HL-60 (cell line): Measurements from ENCODE around the gene RNF128.

Source experiments
- GABPA ChIP-seq: IDR thresholded peaks from 2 replicates; pipeline ENCODE4 v1.6.1; 2012; ENCODE audit warnings: low read depth
- POLR2AphosphoS5 ChIP-seq: IDR thresholded peaks from 2 replicates; pipeline ENCODE4 v1.6.1; 2012; ENCODE audit warnings: low read depth
- SPI1 ChIP-seq: IDR thresholded peaks from 2 replicates; pipeline ENCODE4 v1.6.1; 2012; ENCODE audit warnings: low read depth, mild to moderate bottlenecking, borderline replicate concordance
- TF ChIP-seq, protein P1 (sequence below): IDR thresholded peaks from one replicate; pipeline ENCODE4 v1.5.1; 2011; ENCODE audit warnings: low read length, control low read depth, inconsistent platforms; ENCODE audit not compliant: insufficient read depth
- TF ChIP-seq, protein P2 (sequence below): IDR thresholded peaks from 2 replicates; pipeline ENCODE4 v1.6.1; 2012; ENCODE audit warnings: low read depth; ENCODE audit not compliant: insufficient replicate concordance

DNA sequence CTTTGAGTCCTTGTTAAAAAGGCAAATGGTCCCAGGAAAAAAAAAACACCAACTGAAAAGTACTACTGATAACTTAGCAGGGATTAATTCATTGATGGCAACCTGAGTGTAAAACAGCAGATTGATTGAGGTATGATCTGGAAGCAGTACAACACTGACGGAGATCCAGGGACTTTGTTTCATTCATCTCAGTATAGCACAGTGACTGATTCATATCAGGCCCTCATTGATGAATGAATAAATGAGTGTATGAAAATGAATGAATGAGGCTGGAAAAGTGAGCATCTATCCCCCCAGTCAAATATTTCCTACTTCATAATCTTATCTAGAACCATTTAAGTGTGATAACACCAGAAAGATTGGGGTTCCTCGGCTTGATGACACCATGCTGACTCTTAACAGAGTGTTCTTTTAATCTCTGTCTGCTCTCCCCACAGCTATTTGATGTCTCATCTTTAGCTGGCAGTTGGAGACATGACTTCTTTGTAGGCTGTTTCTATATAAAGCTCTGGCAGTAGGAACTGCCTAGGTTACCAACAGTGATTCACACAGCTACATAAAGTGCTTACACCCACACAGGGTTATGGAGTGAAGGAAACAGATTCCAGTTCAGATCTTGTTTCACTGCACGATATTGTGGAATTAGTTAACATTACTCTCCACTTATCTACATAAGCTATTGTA lies 18.6 kb upstream of the RNF128 start:
- TF ChIP-seq, protein P1, sequence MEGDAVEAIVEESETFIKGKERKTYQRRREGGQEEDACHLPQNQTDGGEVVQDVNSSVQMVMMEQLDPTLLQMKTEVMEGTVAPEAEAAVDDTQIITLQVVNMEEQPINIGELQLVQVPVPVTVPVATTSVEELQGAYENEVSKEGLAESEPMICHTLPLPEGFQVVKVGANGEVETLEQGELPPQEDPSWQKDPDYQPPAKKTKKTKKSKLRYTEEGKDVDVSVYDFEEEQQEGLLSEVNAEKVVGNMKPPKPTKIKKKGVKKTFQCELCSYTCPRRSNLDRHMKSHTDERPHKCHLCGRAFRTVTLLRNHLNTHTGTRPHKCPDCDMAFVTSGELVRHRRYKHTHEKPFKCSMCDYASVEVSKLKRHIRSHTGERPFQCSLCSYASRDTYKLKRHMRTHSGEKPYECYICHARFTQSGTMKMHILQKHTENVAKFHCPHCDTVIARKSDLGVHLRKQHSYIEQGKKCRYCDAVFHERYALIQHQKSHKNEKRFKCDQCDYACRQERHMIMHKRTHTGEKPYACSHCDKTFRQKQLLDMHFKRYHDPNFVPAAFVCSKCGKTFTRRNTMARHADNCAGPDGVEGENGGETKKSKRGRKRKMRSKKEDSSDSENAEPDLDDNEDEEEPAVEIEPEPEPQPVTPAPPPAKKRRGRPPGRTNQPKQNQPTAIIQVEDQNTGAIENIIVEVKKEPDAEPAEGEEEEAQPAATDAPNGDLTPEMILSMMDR, result no peak
- TF ChIP-seq, protein P2, sequence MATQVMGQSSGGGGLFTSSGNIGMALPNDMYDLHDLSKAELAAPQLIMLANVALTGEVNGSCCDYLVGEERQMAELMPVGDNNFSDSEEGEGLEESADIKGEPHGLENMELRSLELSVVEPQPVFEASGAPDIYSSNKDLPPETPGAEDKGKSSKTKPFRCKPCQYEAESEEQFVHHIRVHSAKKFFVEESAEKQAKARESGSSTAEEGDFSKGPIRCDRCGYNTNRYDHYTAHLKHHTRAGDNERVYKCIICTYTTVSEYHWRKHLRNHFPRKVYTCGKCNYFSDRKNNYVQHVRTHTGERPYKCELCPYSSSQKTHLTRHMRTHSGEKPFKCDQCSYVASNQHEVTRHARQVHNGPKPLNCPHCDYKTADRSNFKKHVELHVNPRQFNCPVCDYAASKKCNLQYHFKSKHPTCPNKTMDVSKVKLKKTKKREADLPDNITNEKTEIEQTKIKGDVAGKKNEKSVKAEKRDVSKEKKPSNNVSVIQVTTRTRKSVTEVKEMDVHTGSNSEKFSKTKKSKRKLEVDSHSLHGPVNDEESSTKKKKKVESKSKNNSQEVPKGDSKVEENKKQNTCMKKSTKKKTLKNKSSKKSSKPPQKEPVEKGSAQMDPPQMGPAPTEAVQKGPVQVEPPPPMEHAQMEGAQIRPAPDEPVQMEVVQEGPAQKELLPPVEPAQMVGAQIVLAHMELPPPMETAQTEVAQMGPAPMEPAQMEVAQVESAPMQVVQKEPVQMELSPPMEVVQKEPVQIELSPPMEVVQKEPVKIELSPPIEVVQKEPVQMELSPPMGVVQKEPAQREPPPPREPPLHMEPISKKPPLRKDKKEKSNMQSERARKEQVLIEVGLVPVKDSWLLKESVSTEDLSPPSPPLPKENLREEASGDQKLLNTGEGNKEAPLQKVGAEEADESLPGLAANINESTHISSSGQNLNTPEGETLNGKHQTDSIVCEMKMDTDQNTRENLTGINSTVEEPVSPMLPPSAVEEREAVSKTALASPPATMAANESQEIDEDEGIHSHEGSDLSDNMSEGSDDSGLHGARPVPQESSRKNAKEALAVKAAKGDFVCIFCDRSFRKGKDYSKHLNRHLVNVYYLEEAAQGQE, result no peak
- TF ChIP-seq GABPA, result no peak
- no peak for TF ChIP-seq POLR2AphosphoS5
- no peak for TF ChIP-seq SPI1
